ENCODE results near the gene SLC38A7. TPM values are rescaled to one million over a fixed set of nuclear protein-coding genes. Genes with fewer than 3 reads are reported as not detected.
"Not testable (repeated sequence)": the region's sequence is repeated elsewhere in the genome, so short reads cannot be mapped to it uniquely, and the experiment has no call there.

The SLC38A7 gene
- total RNA-seq, 1 donor from 2014 or later = 27.7 TPM

DNA sequence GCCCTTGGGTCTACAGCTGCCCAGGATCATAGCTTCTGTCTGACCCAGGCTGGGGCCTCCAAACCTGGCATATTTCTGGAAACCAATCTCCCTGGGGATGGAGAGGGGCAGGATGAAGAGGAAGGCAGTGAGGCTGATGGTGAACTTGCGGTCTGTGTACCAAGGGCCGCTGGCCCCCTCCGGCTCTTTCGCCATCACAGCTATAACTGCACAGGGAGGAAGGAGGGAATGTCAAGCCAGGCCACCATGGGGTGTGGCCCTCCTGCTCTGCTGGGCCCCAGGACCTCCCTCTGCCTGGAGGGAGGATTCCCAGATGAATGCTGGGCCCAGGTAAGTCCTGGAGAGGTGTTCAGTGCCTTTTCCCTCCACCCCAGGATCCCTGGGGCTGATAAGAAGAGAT is 6.3 kb downstream of the SLC38A7 start:
- no peak for DNase-seq

DNA sequence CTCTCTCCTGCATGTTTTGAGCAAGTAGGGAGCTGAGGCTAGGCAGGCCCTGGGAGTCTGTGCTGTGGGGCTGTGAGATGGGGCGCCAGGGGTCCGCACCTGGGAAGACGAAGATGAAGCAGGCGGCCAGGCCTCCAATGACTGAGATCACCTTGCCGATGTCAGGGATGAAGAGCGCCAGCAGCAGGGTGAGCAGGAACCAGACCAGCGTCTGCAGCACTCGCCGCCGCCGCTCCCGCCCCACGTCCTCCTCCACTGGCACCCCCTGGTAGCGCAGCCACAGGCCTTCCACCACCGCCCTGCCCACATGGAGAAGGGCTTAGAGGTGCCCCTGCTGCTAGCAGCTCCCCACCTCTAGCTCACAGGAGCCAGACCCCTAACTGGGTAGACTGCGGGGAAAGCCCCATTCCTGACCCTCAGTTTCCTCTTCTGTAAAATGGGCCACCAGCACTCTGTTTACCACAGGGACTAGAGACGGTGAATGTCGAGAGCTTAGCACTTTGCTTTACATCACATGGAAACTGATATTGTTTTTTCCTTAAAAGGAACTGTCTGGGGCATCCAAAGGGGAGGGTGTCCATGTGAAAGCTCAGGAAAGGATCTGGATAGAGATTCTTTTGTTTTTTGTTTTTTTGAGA is 13.5 kb downstream of the SLC38A7 start:
- no peak for DNase-seq

DNA sequence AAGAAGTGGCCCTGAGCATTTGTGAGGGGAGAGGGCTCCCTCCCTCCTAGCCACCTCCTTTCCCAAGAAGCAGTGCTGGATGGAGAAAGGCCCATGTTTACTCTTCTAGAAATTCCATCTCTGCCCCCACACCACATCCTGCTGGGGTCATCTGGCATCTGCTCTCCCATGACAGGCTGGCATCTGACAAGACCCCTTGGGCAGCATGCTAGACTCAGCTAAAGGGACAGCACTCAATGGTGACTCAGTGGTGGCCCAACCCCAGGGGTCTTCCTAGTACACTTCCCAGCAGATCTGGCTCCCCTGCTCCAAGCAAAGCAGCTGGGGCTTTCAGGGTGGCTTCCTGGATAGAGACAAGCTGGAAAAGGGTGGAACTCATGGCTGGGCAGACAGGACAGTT is 14.4 kb downstream of the SLC38A7 start:
- DNase-seq = no peak

DNA sequence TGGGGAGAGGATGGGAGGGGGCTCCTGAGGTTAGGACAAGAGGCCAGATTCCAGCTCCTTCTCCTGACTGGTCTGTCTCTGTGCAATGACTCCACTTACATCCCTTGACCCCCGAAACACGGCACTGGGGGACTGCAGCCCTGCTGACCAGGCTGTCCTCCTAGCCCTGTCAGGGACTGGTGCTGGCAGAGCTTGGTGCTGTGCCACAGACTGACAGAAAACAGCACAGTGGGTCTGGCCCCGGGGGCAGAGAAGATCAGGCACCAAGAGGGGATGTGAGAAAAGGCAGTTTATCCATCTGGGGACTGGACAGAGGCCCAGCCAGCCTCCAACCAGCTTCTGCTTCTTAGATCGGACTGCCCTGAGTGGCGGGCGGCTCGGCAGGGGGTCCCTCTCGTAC is 19.4 kb downstream of the SLC38A7 start:
- no peak for DNase-seq

DNA sequence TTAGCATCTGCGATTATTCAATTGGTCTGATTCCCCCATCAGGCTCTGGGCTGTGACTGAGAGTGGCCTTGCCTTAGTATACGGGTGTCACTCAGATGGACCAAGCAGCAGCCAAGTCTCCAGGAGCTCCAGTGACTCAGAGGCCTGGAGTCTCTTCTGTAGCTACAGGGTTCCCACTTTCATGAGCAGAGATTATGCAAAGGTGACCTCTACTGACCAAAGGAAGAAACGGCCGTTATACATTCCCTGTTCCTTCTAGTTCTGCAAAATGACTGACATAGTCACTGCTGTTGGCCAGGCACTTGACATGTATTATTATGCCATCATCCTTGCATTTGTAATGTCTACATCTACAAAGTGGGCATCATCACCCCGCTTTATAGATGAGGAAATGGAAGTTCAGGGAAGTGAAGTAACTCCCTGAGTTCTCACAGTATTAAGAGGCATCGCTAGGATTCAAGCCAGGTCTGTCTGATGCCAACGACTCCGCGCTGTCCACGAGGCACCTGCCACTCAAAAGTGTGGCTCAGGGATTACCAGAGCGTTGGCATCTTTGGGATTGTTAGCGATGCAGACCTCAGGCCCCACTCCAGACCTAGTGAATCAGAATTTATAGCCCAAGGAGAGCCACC is 23.3 kb downstream of the SLC38A7 start:
- peak; percentile 90 for DNase-seq

DNA sequence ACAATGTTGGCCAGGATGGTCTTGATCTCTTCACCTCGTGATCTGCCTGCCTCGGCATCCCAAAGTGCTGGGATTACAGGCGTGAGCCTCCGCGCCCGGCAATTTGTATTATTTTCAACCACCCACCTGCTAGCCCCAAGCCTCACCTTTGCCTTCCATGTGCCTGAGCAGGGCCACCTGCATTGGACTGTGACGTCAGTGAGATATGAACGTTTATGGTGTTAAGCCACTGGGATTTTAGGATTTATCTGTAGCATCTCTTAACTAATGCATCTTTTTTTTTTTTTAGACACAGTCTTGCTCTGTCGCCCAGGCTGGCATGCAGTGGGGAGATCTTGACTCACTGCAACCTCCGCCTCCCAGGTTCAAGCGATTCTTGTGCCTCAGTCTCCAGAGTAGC is 24.7 kb downstream of the SLC38A7 start:
- not testable (repeated sequence) for DNase-seq

DNA sequence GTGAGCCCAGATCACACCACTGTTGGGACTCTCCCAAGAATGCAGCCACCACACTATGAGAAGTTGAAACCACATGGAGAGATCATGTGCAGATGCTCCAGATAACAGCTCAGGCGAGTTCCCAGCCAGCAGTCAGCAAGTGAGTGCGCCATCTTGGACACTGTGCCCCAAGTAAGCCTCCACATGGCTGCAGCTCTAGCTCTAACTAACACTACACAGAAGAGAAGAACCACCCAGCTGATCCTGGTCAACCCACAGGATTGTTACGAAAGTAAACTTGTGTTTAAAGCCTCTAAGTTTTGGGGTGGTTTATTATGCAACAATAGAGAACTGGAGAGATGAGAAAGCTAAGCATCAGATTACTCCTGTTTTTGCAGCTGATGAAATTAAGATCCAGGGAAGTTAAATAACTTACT is 25.8 kb downstream of the SLC38A7 start:
- no peak for DNase-seq

DNA sequence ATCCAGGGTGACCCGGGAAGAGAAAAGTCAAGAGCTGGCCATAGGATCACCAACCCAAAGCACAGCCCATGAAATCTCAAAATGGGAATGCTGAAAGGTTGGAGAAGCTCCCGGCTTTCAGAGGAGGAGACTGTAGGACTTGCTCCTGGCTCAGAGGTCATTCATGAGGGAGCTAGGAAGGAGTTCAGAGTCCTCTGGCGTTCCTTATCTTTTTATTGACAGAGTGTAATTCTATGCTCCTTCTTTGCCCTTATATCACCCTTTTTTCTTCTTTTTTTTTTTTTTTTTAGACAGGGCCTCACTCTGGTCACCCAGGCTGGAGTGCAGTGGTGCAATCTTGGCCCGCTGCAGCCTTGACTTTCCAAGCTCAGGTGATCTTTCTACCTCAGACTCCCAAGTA is 27.7 kb downstream of the SLC38A7 start:
- DNase-seq = no peak

DNA sequence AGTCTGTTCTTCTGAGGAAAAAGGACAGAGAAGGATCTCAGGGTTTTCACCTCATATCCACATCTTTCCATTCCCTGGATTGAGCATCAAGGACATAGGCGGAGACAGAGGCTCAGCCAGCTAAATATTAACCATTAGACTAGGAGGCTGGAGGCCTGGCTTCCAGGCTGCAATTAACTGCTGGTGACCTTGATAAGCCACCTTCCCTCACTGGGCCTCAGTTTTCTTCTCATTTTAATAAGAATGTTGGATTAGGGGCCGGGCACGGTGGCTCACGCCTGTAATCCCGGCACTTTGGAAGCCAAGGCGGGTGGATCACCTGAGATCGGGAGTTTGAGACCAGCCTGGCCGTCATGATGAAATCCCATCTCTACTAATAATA is 29.4 kb downstream of the SLC38A7 start:
- DNase-seq = no peak

DNA sequence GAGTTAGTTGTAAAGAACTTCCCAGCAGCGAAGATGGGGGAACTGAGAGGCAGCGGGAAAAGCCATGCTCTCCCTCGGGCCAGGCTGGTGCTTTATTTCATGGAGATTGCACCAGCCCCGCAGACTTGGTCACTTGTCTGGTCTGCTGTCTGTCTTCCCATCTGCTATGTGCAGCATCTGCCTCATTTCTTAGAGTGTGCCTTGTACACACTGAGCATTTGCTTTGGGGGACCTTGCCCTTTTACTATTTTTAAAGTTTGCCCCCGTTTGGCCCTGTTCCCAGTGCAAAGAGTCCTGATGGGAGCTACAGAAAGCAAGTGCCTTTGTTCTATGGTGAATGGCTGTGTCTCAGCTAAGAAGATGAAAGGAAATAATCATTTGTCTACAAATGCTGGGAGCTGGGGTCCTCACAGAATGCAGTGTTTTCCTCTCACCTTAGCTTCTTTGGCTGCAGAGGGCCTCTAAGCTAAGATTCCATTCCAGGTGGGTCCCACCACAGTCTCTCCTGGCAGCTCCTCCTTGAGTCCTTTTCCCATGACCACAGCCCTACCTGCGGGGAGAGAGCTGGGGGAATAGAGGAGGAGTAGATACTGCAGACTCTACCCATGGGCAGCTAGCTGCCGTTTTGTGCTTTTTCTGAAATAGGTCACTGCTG is 29.9 kb downstream of the SLC38A7 start:
- no peak for DNase-seq

DNA sequence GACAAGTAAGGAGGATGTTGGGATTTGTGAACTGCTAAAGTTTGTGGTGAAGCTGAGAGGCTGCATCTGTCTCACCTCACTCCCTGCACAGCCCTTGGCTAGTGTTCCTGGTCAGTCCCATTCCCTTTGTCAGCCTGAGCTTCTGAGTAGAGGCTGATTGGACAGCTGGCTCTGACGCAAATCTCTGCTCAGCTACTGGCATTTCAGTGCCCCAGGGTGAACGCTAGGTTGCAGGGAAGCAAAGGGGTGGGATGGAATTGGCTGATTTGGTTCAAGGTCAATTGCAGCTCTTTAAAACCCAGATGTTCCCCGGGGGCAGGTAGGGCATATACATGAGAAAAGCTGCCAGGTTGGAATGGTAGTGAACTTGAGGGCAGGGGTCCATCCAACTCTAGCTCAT is 31.8 kb downstream of the SLC38A7 start:
- DNase-seq = peak; percentile 16

DNA sequence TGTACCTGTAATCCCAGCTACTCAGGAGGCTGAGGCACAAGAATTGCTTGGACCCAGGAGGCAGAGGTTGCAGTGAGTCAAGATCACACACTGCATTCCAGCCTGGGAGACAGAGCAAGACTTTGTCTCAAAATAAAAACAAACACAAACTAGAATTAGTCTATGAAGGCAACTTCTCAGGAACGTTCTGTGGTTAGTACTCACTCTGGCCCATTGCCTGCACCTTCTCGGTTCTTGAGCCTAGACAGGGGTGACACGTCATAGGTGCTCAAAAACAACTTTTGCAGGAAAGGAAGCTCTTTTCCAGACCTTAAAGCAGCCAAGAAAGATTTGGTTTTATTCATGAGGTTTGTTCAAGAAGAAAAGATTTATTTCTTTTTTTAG is 32.6 kb downstream of the SLC38A7 start:
- DNase-seq = no peak

DNA sequence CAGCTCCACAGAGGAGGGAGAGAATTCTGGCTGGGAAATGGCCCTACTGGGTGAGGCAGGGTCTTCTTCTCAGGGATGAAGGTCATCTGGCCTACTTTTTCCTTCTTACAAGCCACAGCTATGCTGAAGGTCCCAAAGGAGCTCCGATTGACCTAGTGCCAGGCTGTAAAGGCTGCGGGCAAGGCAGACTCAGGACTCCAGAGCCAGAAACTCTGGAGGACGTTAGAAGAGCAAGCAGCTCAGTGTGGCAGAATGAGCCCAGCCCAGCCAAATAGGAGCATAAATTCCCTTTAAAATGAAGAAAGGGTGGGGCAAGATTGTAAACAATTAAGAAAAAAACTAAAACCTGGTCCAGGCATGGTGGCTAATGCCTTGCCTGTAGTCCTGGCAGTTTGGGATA is 34.9 kb downstream of the SLC38A7 start:
- no peak for DNase-seq

DNA sequence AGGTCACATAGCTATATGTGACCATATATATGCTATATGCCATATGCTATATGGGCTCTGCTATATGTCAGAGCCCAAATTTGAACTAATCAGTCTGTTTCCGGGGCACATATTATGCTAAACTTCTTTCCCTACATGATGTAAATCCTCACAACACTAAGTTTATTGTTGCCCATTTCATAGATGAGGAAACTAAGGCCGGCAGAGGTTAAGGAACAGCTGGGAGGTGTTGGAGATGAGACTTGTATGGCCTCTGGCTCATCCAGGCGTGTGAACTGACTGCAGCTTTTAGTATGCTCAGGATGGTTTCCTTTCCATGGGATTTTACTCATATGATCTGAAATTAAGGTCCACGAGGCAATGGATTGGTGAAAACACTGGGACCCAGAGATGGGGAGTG is 37.5 kb downstream of the SLC38A7 start:
- DNase-seq = no peak

DNA sequence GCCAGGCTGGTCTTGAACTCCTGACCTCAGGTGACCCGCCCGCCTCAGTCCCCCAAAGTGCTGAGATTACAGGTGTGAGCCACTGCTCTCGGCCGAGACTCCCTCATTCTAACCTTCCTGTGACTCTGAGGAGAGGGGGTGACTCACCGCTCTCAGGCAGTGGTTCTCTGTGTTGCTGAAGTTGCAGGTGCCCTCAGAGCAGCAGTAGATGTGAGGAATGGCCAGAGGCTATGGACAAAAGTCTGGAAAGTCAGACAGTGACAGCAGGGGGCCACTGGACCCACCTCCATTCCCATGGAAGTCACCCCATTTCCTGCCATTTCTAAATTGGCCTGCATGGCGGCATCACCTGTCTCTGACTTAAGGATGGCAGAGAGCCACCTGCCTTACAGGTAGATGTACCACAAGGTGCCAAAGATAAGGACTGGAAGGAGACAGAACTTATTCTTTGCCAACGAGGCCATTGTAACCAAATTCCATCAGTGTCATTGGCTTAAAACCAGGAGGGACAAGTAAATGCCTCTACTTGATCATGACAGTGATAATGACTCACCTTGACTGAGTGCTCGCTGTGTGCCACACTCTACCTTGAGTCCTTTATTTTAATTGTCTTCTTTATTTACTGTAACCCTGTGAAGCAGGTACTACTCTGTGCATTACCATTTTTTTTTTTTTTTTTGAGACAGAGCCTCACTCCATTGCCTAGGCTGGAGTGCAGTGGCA is 39.6 kb downstream of the SLC38A7 start:
- DNase-seq = no peak

DNA sequence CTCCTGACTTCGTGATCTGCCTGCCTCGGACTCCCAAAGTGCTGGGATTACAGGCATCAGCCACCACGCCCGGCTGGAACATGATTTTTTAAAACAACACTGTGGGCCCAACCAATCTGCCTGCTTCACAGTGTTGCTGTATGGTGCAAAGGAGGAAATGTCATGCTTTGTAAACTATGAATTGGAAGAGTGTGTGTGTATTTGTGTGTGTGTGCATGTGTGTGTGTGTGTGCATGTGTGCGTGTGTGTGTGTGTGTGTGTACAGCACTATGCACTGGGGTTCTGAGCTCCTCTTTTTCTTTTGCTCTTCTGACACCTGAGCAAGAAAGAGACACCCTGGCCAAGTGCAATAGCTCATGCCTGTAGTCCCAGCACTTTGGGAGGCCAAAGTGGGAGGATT is 40.5 kb downstream of the SLC38A7 start:
- DNase-seq = no peak

DNA sequence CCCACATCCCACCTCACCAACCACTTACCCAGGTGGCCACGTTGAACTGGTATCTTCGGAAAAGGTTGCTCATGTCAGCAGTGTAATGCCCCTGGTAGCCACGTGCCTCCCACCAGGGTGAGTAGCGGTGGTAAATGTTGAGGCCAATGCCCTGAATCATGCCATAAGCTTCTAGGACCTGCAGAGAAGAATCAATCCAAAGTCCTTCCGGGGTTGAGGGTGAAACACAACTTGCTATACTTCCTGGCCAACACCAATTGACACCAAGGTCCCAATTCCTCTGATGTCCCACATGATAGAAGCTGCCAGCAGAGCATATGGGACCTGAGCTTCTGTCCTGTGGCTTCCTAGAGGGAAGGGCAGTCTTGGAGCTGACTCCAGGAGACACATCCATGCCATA is 43.6 kb downstream of the SLC38A7 start:
- DNase-seq = no peak

DNA sequence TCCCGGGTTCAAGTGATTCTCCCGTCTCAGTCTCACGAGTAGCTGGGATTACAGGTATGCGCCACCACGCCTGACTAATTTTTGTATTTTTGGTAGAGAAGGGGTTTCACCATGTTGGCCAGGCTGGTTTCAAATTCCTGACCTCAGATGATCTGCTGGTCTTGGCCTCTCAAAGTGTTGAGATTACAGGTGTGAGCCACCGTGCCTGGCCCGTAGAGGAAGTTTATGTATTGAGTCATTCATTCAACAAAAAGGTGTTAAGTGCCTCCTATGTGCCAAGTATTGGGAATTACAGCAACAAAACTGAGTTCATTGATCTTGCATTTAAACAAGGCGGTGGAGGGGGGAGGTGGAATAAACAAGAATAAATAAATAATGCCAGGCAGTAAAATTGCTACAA is 44.7 kb downstream of the SLC38A7 start:
- DNase-seq = no peak

DNA sequence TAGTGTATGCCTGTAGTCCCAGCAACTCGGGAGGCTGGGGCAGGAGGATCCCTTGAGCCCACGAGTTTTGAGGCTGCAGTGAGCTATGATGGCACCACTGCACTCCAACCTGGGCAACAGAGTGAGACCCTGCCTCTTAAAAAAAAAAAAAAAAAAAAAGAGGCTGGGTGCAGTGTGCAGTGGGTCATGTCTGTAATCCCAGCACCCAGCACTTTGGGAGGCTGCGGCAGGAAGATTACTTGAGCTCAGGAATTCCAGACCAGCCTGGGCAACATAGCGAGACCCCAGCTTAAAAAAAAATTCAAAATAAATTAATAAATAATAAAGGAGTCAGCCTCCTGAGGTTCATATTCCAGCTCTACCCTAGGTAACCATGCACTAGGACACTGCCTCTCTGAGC is 45.3 kb downstream of the SLC38A7 start:
- DNase-seq = no peak

DNA sequence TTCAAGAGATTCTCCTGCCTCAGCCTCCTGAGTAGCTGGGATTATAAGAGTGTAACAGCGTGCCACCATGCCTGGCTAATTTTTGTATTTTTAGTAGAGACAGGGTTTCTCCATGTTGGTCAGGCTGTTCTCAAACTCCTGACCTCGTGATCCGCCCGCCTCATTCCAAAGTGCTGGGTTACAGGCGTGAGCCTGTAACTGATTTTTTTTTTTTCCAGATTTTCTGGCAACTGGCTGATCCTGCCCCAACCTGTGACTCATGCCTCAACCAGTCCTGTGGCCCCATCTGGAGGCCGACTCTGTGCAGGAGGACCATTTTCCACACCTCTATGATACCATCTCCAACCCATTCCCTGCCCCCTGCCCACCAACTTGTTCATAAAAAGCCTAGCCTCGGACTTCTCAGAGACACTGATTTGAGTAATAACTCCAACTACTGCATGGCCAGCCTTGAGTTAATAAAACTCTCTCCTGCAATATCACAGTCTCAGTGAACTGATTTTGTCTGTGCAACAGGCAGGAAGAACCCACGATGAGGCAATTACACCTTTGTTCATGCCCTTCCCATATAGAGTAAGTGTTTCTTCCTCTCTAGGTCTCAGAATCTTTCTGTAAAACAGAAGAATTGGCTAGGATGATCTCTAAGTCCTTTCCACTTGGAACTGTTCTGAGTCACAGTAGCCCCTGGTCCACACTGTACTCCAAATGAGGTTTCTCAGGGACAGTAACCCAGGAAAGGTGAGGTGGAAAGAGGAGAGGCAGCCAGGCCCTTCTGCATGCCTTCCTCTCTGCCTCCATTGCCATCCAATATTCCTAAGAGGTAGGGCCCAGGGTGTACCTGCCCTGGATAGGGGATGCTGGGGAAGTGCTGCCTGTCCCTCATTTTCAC is 46.2 kb downstream of the SLC38A7 start:
- peak; percentile 63 for DNase-seq

DNA sequence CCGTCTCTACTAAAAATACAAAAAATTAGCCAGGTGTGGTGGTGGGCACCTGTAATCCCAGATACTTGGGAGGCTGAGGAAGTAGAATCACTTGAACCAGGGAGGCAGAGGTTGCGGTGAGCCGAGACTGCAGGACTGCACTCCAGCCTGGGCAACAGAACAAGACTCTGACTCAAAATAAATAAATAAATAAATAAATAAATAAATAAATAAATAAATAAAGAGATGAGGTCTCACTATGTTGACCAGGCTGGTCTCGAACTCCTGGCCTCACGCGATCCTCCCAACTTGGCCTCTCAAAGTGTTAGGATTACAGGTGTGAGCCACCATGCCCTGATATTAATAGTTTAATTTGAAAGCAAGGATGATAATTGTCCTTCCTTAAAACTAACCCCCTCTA is 47.5 kb downstream of the SLC38A7 start:
- not testable (repeated sequence) for DNase-seq

DNA sequence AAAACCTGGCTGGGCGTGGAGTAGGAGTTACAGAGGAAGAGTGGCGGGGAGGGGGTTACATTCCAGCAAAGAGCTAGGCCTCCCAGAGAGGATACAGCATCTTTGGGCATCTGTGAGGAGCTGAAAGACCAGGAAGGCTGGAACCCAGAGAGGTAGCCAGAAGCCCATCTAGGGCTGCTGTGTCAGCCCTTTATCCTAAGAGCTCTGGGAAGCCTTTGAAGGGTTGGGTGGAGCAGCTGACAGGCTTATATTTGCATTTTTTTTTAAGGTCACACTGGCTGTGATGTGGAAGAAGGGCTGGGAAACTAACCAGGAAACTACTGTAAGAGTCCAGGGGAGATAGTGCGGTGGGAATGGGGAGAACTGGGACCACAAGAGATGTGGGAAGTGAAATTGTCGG is 48.1 kb downstream of the SLC38A7 start:
- no peak for DNase-seq

DNA sequence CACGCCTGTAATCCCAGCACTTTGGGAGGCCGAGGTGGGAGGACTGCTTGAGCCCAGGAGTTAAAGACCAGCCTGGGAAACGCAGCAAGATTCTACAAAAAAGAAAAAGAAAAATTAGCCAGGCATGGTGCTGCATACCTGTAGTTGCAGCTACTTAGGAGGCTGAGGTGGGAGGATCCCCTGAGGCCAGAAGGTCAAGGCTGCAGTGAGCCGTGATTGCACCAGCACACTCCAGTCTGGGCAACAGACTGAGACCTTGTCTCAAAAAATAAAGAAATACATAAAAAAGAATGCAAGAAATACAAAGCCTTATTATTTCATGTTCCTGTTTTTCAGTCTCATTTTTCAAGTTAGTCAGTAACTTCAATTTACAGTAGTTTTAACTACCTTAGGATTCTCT is 49.1 kb downstream of the SLC38A7 start:
- no peak for DNase-seq
